ENCODE measurements around the gene DPF3.

The DPF3 gene

GRCh38 chr14:72723858-72724530 is 169.9 kb downstream of the DPF3 start:
- in situ Hi-C loops (cut with HindIII; ENCODE audit: low sequenced_read_pairs): no loop called here
- no peak overlapping the region for H3K4me3 ChIP-seq (ENCODE audit: low read depth, low read length)
- DNase-seq (ENCODE audit: low read depth, low spot score): peak; percentile 50
- no peak for TF ChIP-seq CTCF (IDR thresholded peaks at IDR 0.05; ENCODE audit: low read depth, low read length)

- no peak for DNase-seq (ENCODE audit: low read depth, low spot score)
- in situ Hi-C loops (cut with HindIII; ENCODE audit: low sequenced_read_pairs): no loop called here
- no peak for TF ChIP-seq CTCF (IDR thresholded peaks at IDR 0.05; ENCODE audit: low read depth, low read length)
- no peak overlapping the region for H3K4me3 ChIP-seq (ENCODE audit: low read depth, low read length)
Observed at GRCh38 chr14:72722201-72722785, 171.6 kb downstream of the DPF3 start.

- in situ Hi-C loops (cut with HindIII; ENCODE audit: low sequenced_read_pairs): no loop called here
- no peak for DNase-seq (ENCODE audit: low read depth, low spot score)
- H3K4me3 ChIP-seq (ENCODE audit: low read depth, low read length): no peak overlapping the region
- no peak for TF ChIP-seq CTCF (IDR thresholded peaks at IDR 0.05; ENCODE audit: low read depth, low read length)
Observed at GRCh38 chr14:72721083-72721482, 172.8 kb downstream of the DPF3 start.

- TF ChIP-seq CTCF (IDR thresholded peaks at IDR 0.05; ENCODE audit: low read depth, low read length): no peak
- in situ Hi-C loops (cut with HindIII; ENCODE audit: low sequenced_read_pairs): no loop called here
- no peak overlapping the region for H3K4me3 ChIP-seq (ENCODE audit: low read depth, low read length)
- DNase-seq (ENCODE audit: low read depth, low spot score): no peak
Observed at GRCh38 chr14:72717220-72717619, 176.7 kb downstream of the DPF3 start.

- no peak overlapping the region for H3K4me3 ChIP-seq (ENCODE audit: low read depth, low read length)
- in situ Hi-C loops (cut with HindIII; ENCODE audit: low sequenced_read_pairs): no loop called here
- no peak for TF ChIP-seq CTCF (IDR thresholded peaks at IDR 0.05; ENCODE audit: low read depth, low read length)
- no peak for DNase-seq (ENCODE audit: low read depth, low spot score)
Observed at GRCh38 chr14:72716476-72716875, 177.4 kb downstream of the DPF3 start.

GRCh38 chr14:72715850-72716228 is 178.1 kb downstream of the DPF3 start:
- DNase-seq (ENCODE audit: low read depth, low spot score): no peak
- in situ Hi-C loops (cut with HindIII; ENCODE audit: low sequenced_read_pairs): no loop called here
- H3K4me3 ChIP-seq (ENCODE audit: low read depth, low read length): no peak overlapping the region
- TF ChIP-seq CTCF (IDR thresholded peaks at IDR 0.05; ENCODE audit: low read depth, low read length): no peak
